Calu3 (cell line): ENCODE data around the gene HSPH1. TPM values are rescaled to one million over a fixed set of nuclear protein-coding genes. Genes with fewer than 3 reads are reported as not detected.

ENCODE experiments used
- BruUV-seq: library from RNA; stranded (reverse); fragments of 400-500 nt; replicated peaks from 2 replicates; lab custom pipeline; 2021; lab: Mats Ljungman, UMichigan
- CTCF ChIA-PET: fragments of 300-600 bp; sonication (Branson Sonifier 250); formaldehyde crosslinking; loops from one replicate; lab custom pipeline; 2022; ENCODE audit warnings: antibody characterized with exemption; lab: Charles Lee
- DNase-seq: peaks from one replicate; pipeline ENCODE4 v3.0.0; 2022
- H3K27ac Mint-ChIP-seq: one replicate; pipeline ENCODE4 v1.8.0; 2022; ENCODE audit warnings: mixed read lengths; ENCODE audit not compliant: unreplicated experiment
- H3K27me3 Mint-ChIP-seq: one replicate; pipeline ENCODE4 v1.8.0; 2022; ENCODE audit warnings: mixed read lengths; ENCODE audit not compliant: unreplicated experiment
- H3K36me3 Mint-ChIP-seq: one replicate; pipeline ENCODE4 v1.8.0; 2022; ENCODE audit warnings: mild to moderate bottlenecking, moderate library complexity, mixed read lengths; ENCODE audit not compliant: insufficient read depth, unreplicated experiment
- H3K4me1 Mint-ChIP-seq: one replicate; pipeline ENCODE4 v1.8.0; 2022; ENCODE audit warnings: mild to moderate bottlenecking, low read depth, mixed read lengths; ENCODE audit not compliant: unreplicated experiment
- H3K4me3 Mint-ChIP-seq: one replicate; pipeline ENCODE4 v1.8.0; 2022; ENCODE audit warnings: mild to moderate bottlenecking, low read depth, moderate library complexity, mixed read lengths; ENCODE audit not compliant: unreplicated experiment
- H3K9me3 Mint-ChIP-seq: one replicate; pipeline ENCODE4 v1.8.0; 2022; ENCODE audit warnings: low read depth, mixed read lengths; ENCODE audit not compliant: unreplicated experiment
- intact Hi-C: fragments of 100-400 bp; cut with micrococcal nuclease; formaldehyde crosslinking; loops from one replicate; pipeline ENCODE4 v1.10.0; 2022; ENCODE audit not compliant: unreplicated experiment
- total RNA-seq: library from RNA; stranded (reverse); gene quantifications from 2 replicates; pipeline ENCODE4 v1.2.3, GENCODE V29; 2022
- TF ChIP-seq, protein P1 (sequence below): fragments of 200-600 bp; IDR thresholded peaks from one replicate; pipeline ENCODE4 v1.8.0; 2022; ENCODE audit warnings: antibody characterized with exemption; ENCODE audit not compliant: unreplicated experiment

HSPH1 gene
- total RNA-seq, 1 experiment from 2014 or later, result 216 TPM

DNA sequence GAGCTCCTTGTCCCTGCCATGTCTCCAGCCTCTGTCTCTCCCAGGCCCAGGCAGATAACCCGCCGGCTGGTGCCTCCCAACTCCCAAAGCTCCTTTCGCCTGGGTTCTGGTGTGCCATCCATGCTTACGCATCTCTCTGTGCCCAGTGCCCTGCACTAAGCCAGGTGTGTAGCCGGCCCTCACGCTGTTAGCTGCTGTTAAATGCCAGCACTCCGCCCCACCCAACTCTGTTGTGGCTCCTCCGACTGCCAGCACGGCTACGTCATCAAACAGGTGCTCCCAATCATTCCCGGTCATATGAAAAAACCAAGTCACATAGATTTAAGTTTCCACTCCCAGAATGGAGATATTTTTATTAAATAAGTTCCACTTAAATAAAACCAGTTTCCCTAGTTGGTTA, 7.0 kb upstream of the HSPH1 start:
- Mint-ChIP-seq H3K4me3 (no peak overlapping the region), H3K9me3 (no peaks in the 10 kb centered on the region), H3K27ac (no peak overlapping the region), H3K27me3 (no peaks in the 10 kb centered on the region), H3K4me1 (peaks cover 22% of the 10 kb centered on the region), H3K36me3 (no peaks in the 10 kb centered on the region)
- intact Hi-C loops, result no loop called here
- TF ChIP-seq, protein P1, sequence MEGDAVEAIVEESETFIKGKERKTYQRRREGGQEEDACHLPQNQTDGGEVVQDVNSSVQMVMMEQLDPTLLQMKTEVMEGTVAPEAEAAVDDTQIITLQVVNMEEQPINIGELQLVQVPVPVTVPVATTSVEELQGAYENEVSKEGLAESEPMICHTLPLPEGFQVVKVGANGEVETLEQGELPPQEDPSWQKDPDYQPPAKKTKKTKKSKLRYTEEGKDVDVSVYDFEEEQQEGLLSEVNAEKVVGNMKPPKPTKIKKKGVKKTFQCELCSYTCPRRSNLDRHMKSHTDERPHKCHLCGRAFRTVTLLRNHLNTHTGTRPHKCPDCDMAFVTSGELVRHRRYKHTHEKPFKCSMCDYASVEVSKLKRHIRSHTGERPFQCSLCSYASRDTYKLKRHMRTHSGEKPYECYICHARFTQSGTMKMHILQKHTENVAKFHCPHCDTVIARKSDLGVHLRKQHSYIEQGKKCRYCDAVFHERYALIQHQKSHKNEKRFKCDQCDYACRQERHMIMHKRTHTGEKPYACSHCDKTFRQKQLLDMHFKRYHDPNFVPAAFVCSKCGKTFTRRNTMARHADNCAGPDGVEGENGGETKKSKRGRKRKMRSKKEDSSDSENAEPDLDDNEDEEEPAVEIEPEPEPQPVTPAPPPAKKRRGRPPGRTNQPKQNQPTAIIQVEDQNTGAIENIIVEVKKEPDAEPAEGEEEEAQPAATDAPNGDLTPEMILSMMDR, result no peak
- BruUV-seq, result no TSS peak
- DNase-seq, result no peak
- CTCF ChIA-PET, result no interaction called here

DNA sequence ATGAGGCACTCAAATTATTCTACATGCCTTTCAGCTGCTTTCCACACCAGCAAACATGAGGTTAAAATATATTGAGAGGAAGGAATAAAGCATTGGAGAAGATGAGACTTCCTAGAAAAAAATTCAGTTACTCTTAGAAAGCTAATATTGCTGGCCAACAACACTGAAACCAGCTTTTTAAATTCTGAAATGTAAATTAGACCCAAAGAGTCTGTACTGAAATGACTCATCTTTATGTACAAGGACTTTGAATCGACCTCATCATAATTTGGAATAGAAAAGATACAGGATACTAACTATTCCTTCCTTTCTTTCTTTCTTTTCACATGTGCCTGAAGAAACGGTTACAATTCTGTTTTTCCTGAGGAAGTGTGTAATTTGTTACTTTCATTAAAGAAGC, 6.5 kb upstream of the HSPH1 start:
- H3K4me3 Mint-ChIP-seq, result no peak overlapping the region
- no peak overlapping the region for H3K27ac Mint-ChIP-seq
- no TSS peak for BruUV-seq
- no peak for DNase-seq
- H3K9me3 Mint-ChIP-seq, result no peaks in the 10 kb centered on the region
- no peaks in the 10 kb centered on the region for H3K36me3 Mint-ChIP-seq
- H3K4me1 Mint-ChIP-seq, result peaks cover 19% of the 10 kb centered on the region
- CTCF ChIA-PET, result no interaction called here
- intact Hi-C loops, result no loop called here
- TF ChIP-seq, protein P1, result no peak
- H3K27me3 Mint-ChIP-seq, result no peaks in the 10 kb centered on the region

DNA sequence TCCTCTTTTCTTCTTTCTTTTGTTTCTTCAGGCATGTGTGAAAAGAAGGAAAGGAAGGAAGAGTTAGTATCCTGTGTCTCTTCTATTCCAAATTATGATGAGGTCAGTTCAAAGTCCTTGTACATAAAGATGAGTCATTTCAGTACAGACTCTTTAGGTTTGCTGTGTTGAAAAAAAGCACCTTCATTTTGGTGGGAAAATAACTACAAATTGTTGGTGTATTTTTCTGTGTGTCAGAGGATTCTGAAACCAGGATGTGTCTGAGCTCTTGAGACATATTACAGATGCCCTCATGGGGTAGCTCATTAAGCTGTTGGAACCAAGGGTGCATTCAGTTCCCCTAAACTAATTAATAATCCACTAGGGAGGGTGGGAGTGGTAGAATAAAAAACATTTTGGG, 5.8 kb upstream of the HSPH1 start:
- Mint-ChIP-seq H3K27me3 (no peaks in the 10 kb centered on the region), H3K9me3 (no peaks in the 10 kb centered on the region), H3K4me3 (no peak overlapping the region), H3K4me1 (peaks cover 12% of the 10 kb centered on the region), H3K36me3 (peaks cover 5% of the 10 kb centered on the region), H3K27ac (no peak overlapping the region)
- TF ChIP-seq, protein P1, result no peak
- BruUV-seq, result no TSS peak
- DNase-seq, result no peak
- intact Hi-C loops, result no loop called here
- CTCF ChIA-PET, result interaction anchor here (0.7 kb wide), 1 partner anchor 40 kb away, joined by 3 read pairs; no protein-coding TSS in a partner anchor

DNA sequence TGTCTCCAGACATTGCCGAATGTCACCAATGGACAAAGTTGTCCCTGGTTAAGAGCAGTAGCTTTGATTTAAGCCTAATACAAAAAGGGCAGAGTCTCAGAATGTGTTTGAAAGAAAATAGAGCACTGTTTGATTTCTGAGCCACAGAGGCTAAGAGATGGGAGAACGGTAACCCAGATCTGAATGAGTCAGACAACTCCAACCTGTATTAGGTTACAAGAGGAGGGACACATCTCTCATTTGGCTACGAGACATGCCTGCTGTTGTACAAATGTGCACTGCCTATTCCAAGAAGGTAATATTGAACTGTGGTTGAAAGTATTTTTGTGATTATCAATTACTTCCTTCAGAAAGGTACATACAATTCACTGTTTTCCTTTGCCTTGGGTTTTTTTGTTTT, 4.9 kb upstream of the HSPH1 start:
- no peak for DNase-seq
- intact Hi-C loops, result no loop called here
- Mint-ChIP-seq H3K27me3 (no peaks in the 10 kb centered on the region), H3K27ac (no peak overlapping the region), H3K36me3 (peaks cover 14% of the 10 kb centered on the region), H3K9me3 (no peaks in the 10 kb centered on the region), H3K4me3 (no peak overlapping the region), H3K4me1 (peaks cover 8% of the 10 kb centered on the region)
- no TSS peak for BruUV-seq
- TF ChIP-seq, protein P1, result no peak
- CTCF ChIA-PET, result interaction anchor here (0.6 to 0.7 kb wide), 2 partner anchors 39 to 1243 kb away, joined by 3 to 4 read pairs; no protein-coding TSS in a partner anchor
